H1 (cell line): ENCODE data around the gene PAX3. TPM values are rescaled to one million over a fixed set of nuclear protein-coding genes. Genes with fewer than 3 reads are reported as not detected.

ENCODE experiments used
- CTBP2 ChIP-seq: IDR thresholded peaks from 2 replicates; pipeline ENCODE4 v1.7.0; 2011; ENCODE audit warnings: borderline replicate concordance, mild to moderate bottlenecking, moderate library complexity, mixed read lengths, low read length; ENCODE audit not compliant: insufficient read depth, insufficient read length
- RBBP5 ChIP-seq: IDR thresholded peaks from 2 replicates; pipeline ENCODE4 v1.7.1; 2012; ENCODE audit warnings: low read depth, mild to moderate bottlenecking, inconsistent platforms, low read length, moderate library complexity, borderline replicate concordance
- TCF12 ChIP-seq: IDR thresholded peaks from 2 replicates; pipeline ENCODE4 v1.6.1; 2011; ENCODE audit warnings: low read depth, mild to moderate bottlenecking, low read length
- polyA plus RNA-seq, 7 experiments: library from polyadenylated mRNA; depleted of rRNA in 3 of 7; stranded (reverse) in 5 of 7; unstranded in 2 of 7; fragments of >200 nt in 5 of 7; fragments of 200-250 nt in 2 of 7; gene quantifications; 1 replicate in 5 of 7; 2 replicates in 1 of 7; 4 replicates in 1 of 7; pipeline versions ENCODE4 v1.2.1 to v1.2.3, GENCODE V29; 2011 to 2013; ENCODE audit warnings: missing spikeins in 2 of 7, mixed read lengths in 2 of 7
- total RNA-seq: library from RNA; stranded (reverse); fragmentation: NEBNext Ultra II Directional; extraction: Animal tissue kit (Norgen Biotek cat#: 25700); gene quantifications from 2 replicates; pipeline ENCODE4 v1.2.1, GENCODE V29; 2021

Gene PAX3
- total and polyA plus RNA-seq, 2 of the 8 experiments (the other 6 are each of a cell fraction or from before 2014, with no cell fraction given), result 0.33 TPM; not detected in 1

- TF ChIP-seq TCF12, result no peak
- no peak for TF ChIP-seq RBBP5
- no peak for TF ChIP-seq CTBP2
Measured at GRCh38 chr2:222248818-222249217, 50.0 kb downstream of the PAX3 start (continued).
